CD1c-positive myeloid dendritic cell (primary cell): ENCODE measurements around the gene LENG8.

Experiments
- DNase-seq: peaks from one replicate; pipeline ENCODE4 v3.0.0-alpha.2; 2016; ENCODE audit errors: extremely low spot score

The LENG8 gene

GRCh38 chr19:54422136-54422535 lies 26.9 kb upstream of the LENG8 start:
- no peak for DNase-seq

DNA sequence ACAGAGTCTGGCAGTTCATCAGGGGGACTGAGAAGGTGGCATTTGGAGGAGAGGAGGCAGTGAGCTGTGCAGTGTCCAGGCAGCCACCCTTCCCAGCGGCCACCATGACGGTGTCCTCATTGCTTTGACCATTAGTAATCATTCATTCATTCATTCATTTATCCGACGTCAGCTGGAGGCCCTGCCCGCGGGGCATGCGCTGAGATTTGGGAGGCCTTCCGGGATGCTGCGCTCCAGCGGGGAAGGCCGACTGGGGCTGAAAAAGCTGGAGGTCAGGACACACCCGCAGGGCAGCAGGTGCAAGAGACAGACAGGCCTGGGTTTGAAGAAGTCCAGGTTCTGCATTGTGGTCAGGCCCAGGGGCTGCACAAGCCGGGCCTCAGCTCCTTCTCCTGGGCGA lies 24.8 kb upstream of the LENG8 start:
- DNase-seq, result no peak

DNA sequence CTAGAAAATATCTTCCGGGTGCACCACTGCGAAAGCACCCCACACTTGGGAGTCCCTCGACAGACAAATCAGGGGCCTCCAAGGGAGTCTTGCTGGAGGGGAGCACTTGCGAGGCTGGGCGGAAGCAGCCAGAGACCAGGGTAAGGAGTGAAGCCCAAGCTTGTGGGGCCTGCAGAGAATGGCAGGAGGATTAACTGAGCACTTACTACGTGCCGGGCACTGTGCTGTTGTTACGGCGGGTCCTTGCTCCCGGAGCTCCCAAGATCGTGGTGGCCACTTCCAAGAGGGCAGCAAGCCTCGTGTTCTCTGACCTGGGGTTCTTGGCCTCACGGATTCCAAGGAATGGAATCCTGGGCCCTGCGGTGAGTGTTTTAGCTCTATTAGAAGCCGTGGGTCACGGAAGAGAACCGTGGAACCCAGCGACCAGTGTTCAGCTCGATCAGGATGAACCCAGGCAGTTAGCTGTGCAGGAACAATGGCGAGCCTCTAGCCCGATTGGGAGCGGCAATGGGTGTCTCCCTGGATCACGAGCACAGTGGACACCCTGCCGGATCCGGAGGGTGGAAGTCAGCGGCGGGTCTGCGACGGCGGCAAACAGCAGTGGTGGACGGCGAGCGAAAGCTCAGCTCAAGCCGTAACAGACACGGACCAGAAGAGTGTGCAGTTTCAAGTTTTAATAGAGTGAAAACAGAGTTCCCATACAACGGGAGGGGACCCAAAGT lies 24.2 kb upstream of the LENG8 start:
- DNase-seq, result no peak

- DNase-seq, result no peak
Measured at GRCh38 chr19:54425382-54425723, 23.6 kb upstream of the LENG8 start.

- DNase-seq, result no peak
Measured at GRCh38 chr19:54426291-54426931, 22.6 kb upstream of the LENG8 start.

DNA sequence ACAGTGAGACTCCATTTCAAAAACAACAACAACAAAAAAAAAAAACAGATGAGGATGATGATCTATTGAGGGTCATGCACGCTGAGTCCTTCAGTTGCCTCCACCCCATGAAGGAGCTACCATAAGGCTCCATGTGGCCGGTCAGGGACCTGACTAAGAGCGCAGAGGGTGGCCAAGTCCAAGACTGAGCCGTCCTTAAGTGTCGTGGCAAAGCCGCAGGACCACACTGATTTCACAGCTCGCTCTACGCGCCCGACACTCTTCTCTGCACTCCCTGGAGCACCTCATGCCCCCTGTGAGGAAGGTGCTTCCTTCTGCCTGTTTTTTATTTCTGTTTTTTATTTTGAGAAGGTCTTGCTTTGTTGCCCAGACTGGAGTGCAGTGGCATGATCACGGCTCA lies 21.4 kb upstream of the LENG8 start:
- no peak for DNase-seq

DNA sequence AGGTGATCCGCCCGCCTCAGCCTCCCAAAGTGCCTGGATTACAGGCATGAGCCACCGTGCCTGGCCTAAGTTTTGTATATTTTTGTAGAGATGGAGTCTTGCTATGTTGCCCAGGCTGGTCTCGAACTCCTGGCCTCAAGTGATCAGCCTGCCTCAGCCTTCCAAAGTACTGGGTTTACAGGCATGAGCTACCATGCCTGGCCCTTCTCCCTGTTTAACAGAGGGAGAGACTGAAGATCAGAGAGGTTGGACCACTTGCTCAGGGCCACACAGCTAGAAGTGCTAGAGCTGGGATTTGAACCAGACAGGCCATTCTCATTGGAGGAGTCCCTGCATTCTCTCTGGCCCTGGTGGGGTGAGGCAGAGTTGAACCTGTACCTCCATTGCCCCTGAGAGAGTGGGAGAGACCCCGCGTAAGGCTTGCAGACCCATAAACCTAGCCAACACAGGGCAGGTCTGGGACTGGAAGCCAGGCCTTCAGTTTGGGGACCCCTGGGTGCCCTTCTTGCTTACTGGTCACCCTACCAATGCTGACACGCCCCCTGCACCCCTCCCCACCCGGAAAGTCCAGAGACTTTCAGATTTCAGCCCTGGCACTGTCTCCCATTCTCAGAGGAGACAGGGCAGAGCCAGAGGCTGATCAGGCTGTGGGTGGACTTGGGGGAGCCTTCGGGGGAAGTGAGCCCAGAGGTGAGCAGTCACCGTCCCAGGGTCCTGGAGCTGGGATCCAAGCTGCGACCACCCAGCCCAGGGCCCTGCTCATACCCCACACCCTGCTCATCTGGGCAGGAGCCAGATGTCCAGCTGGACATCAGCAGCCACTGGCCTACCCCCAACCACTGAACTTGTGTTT lies 20.4 kb upstream of the LENG8 start:
- no peak for DNase-seq

DNA sequence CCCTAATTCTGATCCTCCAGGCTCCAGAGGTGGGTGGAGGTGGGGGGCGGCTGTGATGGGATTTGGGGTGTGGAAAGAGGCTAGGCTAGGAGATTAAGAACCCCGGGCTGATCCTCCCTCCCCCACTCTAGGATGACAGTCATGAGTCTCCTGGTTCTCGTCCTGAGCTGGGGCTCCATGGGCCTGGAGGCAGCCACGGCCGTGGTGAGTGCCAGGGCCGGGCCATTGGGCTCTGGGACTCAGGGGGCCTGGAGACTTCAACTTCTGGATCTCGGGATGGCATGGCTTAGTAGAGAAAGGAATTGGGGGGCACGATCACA lies 19.9 kb upstream of the LENG8 start:
- DNase-seq, result no peak

DNA sequence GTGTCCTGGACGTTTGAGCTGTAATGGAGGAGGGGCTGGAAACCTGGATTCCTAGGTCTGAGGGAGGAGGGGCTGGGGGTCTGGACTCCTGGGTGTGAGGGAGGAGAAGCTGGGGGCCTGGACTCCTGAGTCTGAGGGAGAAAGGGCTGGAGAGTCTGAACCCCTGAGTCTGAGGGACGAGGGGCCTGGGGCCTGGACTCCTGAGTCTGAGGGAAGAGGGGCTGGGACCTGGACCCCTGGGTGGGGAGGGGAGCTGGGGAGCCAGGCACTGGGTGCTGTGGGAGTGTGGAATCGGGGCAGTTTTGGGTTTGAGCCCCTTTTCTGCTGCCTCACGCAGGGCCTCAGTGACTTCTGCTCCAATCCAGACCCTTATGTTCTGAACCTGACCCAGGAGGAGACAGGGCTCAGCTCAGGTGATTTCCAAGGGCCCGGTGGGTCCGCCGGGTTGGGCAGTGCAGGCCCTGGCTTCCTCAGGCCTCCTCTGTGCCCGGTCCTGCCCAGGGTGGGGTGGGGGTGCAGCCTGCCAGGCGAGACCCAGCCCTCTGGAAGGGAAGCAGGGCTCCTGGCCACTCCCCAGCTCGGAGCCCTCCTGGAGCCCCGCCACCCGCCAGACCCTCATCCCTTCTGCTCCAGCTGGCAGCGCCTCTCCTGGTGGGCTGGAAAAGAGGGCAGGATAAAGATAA lies 19.3 kb upstream of the LENG8 start:
- DNase-seq, result no peak

GRCh38 chr19:54430306-54431254 lies 18.4 kb upstream of the LENG8 start:
- peak; percentile 39 for DNase-seq

GRCh38 chr19:54431255-54431838 lies 17.7 kb upstream of the LENG8 start:
- no peak for DNase-seq

GRCh38 chr19:54432144-54432738 lies 16.8 kb upstream of the LENG8 start:
- no peak for DNase-seq

- no peak for DNase-seq
Measured at GRCh38 chr19:54433697-54434096, 15.3 kb upstream of the LENG8 start.

GRCh38 chr19:54434112-54434872 lies 14.7 kb upstream of the LENG8 start:
- no peak for DNase-seq

GRCh38 chr19:54434873-54435214 lies 14.2 kb upstream of the LENG8 start:
- no peak for DNase-seq

DNA sequence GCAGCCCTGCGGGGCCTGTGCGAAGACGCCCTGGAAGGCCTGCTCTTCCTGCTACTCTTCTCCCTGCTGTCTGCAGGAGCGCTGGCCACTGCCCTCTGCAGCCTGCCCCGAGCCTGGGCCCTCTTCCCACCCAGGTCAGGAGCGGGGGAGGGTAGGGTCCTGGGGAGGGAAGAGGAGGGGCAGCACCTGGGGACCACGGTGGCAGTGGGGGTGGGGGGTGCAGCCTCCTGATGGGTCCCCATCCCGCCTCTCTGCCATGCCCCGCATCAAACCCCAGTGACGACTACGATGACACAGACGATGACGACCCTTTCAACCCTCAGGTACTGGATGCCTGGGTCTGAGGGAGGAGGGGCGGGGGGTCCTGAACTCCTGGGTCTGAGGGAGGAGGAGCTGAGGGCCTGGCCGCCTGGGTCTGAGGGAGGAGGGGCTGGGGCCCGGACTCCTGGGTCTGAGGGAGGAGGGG lies 13.4 kb upstream of the LENG8 start:
- no peak for DNase-seq

DNA sequence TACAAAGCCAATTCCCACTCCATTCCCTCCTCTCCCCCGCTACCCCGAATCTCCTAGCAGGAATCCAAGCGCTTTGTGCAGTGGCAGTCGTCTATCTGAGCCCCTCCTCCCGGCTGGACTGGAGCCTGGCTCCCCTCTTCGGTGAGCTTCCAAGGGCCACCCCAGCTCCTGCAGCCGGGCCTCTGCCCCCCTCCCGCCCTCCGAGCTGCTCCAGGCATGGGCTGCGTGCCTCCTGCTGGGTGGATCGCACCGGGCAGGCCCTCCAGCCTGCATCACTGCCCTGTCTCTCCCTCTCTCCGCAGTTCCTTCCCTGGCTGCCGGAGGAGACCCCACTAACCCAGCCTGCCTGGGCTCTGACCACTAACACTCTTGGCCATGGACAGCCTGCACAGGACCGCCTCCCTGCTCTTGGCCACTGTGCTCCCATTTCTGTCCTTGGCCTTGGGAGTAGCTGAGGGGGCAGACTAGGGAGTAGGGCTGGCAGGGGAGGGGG lies 12.9 kb upstream of the LENG8 start:
- no peak for DNase-seq

- no peak for DNase-seq
Measured at GRCh38 chr19:54436628-54437252, 12.3 kb upstream of the LENG8 start.
